CD4-positive, CD25-positive, alpha-beta regulatory T cell (primary cell): Measurements from ENCODE around the gene GPATCH2. TPM values are rescaled to one million over a fixed set of nuclear protein-coding genes. Genes with fewer than 3 reads are reported as not detected.

Experiments used
- ATAC-seq, 2 donors: fragments of 150-1000 bp; cut with Tn5 transposase; one replicate each; pipeline ENCODE4 v1.10.0; 2021; ENCODE audit warnings: low read depth in 2 of 2, moderate number of reproducible peaks in 2 of 2, moderate library complexity in 1 of 2
- DNase-seq, 3 donors: peaks; one replicate each; pipeline versions ENCODE4 v3.0.0 to v3.0.0-alpha.2; 2012 to 2022; ENCODE audit warnings: mixed read lengths in 1 of 3
- H3K27ac ChIP-seq: one replicate; pipeline ENCODE4 v1.7.0; 2013; ENCODE audit warnings: mild to moderate bottlenecking, low read length; ENCODE audit not compliant: insufficient read depth, poor library complexity, severe bottlenecking
- H3K27me3 ChIP-seq: one replicate; pipeline ENCODE4 v1.7.0; 2013; ENCODE audit warnings: low read length; ENCODE audit not compliant: control insufficient read depth, insufficient read depth
- H3K36me3 ChIP-seq: one replicate; pipeline ENCODE4 v1.7.0; 2013; ENCODE audit warnings: mild to moderate bottlenecking, low read length, moderate library complexity; ENCODE audit not compliant: control insufficient read depth, insufficient read depth
- H3K4me1 ChIP-seq: 2 replicates; pipeline ENCODE4 v1.7.0; 2013; ENCODE audit warnings: mild to moderate bottlenecking, low read length; ENCODE audit not compliant: insufficient read depth, control insufficient read depth, poor library complexity, severe bottlenecking
- H3K4me3 ChIP-seq: one replicate; pipeline ENCODE4 v1.7.0; 2013; ENCODE audit warnings: low read depth, mild to moderate bottlenecking, low read length, moderate library complexity
- H3K9me3 ChIP-seq, 2 experiments: 1 replicate in 1 of 2; 2 replicates in 1 of 2; pipeline ENCODE4 v1.7.0; 2013; ENCODE audit warnings: low read length in 2 of 2, mild to moderate bottlenecking in 1 of 2, moderate library complexity in 1 of 2; ENCODE audit not compliant: control insufficient read depth in 2 of 2
- H3K27ac Mint-ChIP-seq, 3 donors: one replicate each; pipeline ENCODE4 v1.8.0; 2020 to 2022; ENCODE audit warnings: mild to moderate bottlenecking in 3 of 3, mixed read lengths in 3 of 3, moderate library complexity in 2 of 3
- H3K27me3 Mint-ChIP-seq: one replicate; pipeline ENCODE4 v1.8.0; 2022; ENCODE audit warnings: mild to moderate bottlenecking, mixed read lengths
- H3K36me3 Mint-ChIP-seq: one replicate; pipeline ENCODE4 v1.8.0; 2020; ENCODE audit warnings: mixed read lengths
- H3K4me1 Mint-ChIP-seq, 4 donors: one replicate each; pipeline ENCODE4 v1.8.0; 2020 to 2022; ENCODE audit warnings: mixed read lengths in 4 of 4, mild to moderate bottlenecking in 1 of 4
- H3K4me3 Mint-ChIP-seq, 4 donors: one replicate each; pipeline ENCODE4 v1.8.0; 2020 to 2022; ENCODE audit warnings: mild to moderate bottlenecking in 4 of 4, mixed read lengths in 4 of 4, moderate library complexity in 3 of 4
- H3K9me3 Mint-ChIP-seq, 7 donors: one replicate each; pipeline ENCODE4 v1.8.0; 2020 to 2022; ENCODE audit warnings: mixed read lengths in 7 of 7, mild to moderate bottlenecking in 3 of 7, moderate library complexity in 2 of 7
- polyA plus RNA-seq, 4 donors: library from polyadenylated mRNA; unstranded; fragments of 300-500 nt; fragmentation: Illumina TruSeq; gene quantifications; one replicate each; pipeline ENCODE4 v1.2.3, GENCODE V29; 2021
- total RNA-seq: library from RNA; stranded (reverse); gene quantifications from one replicate; pipeline ENCODE4 v1.2.3, GENCODE V29; 2022

The GPATCH2 gene
- total and polyA plus RNA-seq, 5 donors from 2014 or later = 3.4 to 17.0 (median 4.4) TPM

DNA sequence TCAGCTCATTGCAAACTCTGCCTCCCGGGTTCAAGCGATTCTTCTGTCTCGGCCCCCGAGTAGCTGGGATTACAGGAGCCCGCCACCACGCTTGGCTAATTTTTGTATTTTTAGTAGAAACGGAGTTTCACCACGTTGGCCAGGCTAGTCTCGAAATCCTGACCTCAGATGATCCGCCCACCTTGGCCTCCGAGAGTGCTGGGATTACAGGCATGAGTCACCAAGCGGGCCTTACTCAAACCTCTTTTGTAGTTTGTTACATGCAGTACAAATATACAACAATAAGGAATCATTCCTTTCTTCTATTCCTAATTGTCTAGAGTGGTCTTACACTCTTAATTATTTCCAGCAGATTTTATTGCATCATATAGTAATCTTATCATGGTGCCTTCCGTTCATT is 16.9 kb upstream of the GPATCH2 start:
- Mint-ChIP-seq H3K4me3 (no peak overlapping the region), H3K36me3 (no peaks in the 10 kb centered on the region), H3K9me3 (no peaks in the 10 kb centered on the region), H3K27ac (peak overlapping the region in 1 of 3 donors; percentile 21), H3K27me3 (peaks cover 9% of the 10 kb centered on the region), H3K4me1 (no peaks in the 10 kb centered on the region)
- DNase-seq (no peak), ATAC-seq (no peak)
- Histone ChIP-seq H3K36me3 (no peaks in the 10 kb centered on the region), H3K4me3 (no peak overlapping the region), H3K9me3 (no peaks in the 10 kb centered on the region), H3K27me3 (peaks cover 2% of the 10 kb centered on the region), H3K27ac (no peak overlapping the region), H3K4me1 (no peaks in the 10 kb centered on the region)

DNA sequence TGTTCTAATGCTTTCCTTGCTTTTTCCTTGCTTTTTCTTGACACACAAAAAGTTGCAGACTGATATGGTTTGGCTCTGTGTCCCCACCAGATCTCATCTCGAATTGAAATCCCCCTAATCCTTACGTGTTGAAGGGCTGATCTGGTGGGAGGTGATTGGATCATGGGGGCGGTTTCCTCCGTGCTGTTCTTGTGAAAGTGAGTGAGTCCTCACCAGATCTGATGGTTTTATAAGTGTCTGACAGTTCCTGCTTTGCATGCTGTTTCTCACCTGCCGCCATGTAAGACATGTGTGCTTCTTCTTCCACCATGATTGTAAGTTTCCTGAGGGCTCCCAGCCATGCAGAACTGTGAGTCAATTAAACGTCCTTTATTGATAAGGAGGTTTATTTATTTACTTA is 11.6 kb upstream of the GPATCH2 start:
- Histone ChIP-seq H3K27ac (no peak overlapping the region), H3K4me1 (no peaks in the 10 kb centered on the region), H3K9me3 (no peaks in the 10 kb centered on the region), H3K27me3 (peaks cover 2% of the 10 kb centered on the region), H3K36me3 (no peaks in the 10 kb centered on the region), H3K4me3 (no peak overlapping the region)
- Mint-ChIP-seq H3K27ac (no peak overlapping the region), H3K4me3 (no peak overlapping the region), H3K9me3 (peaks cover 0 to 4% (median 0%) of the 10 kb centered on the region in 7 donors), H3K4me1 (no peaks in the 10 kb centered on the region), H3K36me3 (no peaks in the 10 kb centered on the region), H3K27me3 (peaks cover 36% of the 10 kb centered on the region)
- ATAC-seq (no peak), DNase-seq (no peak)

DNA sequence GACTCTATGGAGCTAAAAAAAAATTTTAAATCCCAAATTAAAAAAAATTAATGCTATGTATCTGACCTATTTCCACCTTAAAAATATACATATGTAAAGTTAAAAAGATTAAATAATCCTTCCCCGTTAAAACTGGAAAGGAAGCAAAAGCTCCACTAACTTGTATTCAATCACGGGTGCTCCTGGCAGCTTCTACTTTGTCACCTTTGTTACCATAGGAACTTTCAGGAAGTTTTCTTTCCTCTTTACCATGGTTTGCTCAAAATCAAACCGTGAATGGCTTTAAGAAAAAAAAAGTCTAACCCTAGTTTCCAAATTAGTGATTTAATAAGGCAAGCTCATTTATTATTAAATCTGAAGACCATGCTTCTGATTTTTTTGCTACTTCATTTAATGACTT is 3.5 kb downstream of the GPATCH2 start:
- H3K9me3 Mint-ChIP-seq = peaks cover 0 to 2% (median 0%) of the 10 kb centered on the region in 7 donors
- peaks cover 38 to 73% (median 55%) of the 10 kb centered on the region in 4 donors for H3K4me1 Mint-ChIP-seq
- H3K27ac ChIP-seq = no peak overlapping the region
- H3K27me3 Mint-ChIP-seq = peaks cover 8% of the 10 kb centered on the region
- ATAC-seq (no peak), DNase-seq (no peak)
- peaks cover 38% of the 10 kb centered on the region for H3K4me1 ChIP-seq
- no peaks in the 10 kb centered on the region for H3K36me3 Mint-ChIP-seq
- H3K27ac Mint-ChIP-seq = no peak overlapping the region
- H3K27me3 ChIP-seq = no peaks in the 10 kb centered on the region
- H3K4me3 Mint-ChIP-seq = no peak overlapping the region
- H3K36me3 ChIP-seq = no peaks in the 10 kb centered on the region
- peak overlapping the region; percentile 48 for H3K4me3 ChIP-seq
- H3K9me3 ChIP-seq = no peaks in the 10 kb centered on the region

DNA sequence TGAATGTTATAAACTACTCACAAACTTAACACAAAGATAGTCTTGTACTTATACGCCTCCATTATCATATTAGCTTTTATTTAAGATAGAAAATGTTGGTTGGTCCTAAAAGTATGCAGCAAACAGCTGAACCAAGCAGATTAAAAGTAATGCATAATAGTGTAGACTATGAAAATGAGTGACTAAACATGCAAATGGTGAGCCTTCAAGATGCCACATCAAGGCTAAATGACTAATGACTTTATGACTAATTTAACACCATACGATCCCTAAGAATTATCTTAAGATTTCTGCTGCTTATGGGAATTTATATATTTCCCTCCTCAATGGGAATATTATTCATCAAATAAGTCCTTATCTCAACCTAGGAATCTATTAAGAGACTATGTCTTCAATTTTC is 4.6 kb downstream of the GPATCH2 start:
- Histone ChIP-seq H3K27ac (no peak overlapping the region), H3K4me3 (no peak overlapping the region), H3K27me3 (no peaks in the 10 kb centered on the region), H3K36me3 (no peaks in the 10 kb centered on the region), H3K4me1 (peaks cover 35% of the 10 kb centered on the region), H3K9me3 (no peaks in the 10 kb centered on the region)
- DNase-seq (peak in 1 of 3 donors; percentile 15), ATAC-seq (peak in 1 of 2 donors; percentile 23)
- H3K4me1 Mint-ChIP-seq = peaks cover 45 to 80% (median 61%) of the 10 kb centered on the region in 4 donors
- H3K9me3 Mint-ChIP-seq = peaks cover 0 to 2% (median 0%) of the 10 kb centered on the region in 7 donors
- H3K27me3 Mint-ChIP-seq = peaks cover 8% of the 10 kb centered on the region
- peaks cover 4% of the 10 kb centered on the region for H3K36me3 Mint-ChIP-seq
- H3K27ac Mint-ChIP-seq = no peak overlapping the region
- no peak overlapping the region for H3K4me3 Mint-ChIP-seq

DNA sequence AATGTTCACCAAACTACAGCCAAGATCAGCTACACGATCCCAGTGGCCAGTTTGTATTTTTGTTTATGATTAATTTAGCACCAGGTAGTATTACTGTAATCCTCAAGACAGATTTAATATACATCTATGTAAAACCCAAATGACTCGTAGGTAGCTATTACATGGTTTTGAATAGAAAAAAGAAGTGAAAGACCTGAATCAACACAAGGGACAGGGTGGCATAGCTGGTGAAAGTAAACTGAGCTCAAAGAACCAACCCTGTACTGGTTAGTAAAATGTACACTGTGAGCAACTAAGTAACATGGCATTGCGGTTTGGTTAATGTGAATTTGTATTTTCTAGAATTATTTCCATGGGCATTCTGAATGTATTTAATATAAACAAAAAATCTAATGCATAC is 8.8 kb downstream of the GPATCH2 start:
- Mint-ChIP-seq H3K4me1 (peaks cover 42 to 59% (median 48%) of the 10 kb centered on the region in 4 donors), H3K36me3 (peaks cover 24% of the 10 kb centered on the region), H3K4me3 (no peak overlapping the region), H3K9me3 (peaks cover 0 to 2% (median 0%) of the 10 kb centered on the region in 7 donors), H3K27ac (peak overlapping the region in 1 of 3 donors; percentile 37), H3K27me3 (no peaks in the 10 kb centered on the region)
- H3K9me3 ChIP-seq = no peaks in the 10 kb centered on the region
- H3K27me3 ChIP-seq = no peaks in the 10 kb centered on the region
- ATAC-seq (no peak), DNase-seq (peak in 1 of 3 donors; percentile 1)
- H3K4me3 ChIP-seq = no peak overlapping the region
- H3K4me1 ChIP-seq = peaks cover 7% of the 10 kb centered on the region
- peaks cover 14% of the 10 kb centered on the region for H3K36me3 ChIP-seq
- no peak overlapping the region for H3K27ac ChIP-seq

DNA sequence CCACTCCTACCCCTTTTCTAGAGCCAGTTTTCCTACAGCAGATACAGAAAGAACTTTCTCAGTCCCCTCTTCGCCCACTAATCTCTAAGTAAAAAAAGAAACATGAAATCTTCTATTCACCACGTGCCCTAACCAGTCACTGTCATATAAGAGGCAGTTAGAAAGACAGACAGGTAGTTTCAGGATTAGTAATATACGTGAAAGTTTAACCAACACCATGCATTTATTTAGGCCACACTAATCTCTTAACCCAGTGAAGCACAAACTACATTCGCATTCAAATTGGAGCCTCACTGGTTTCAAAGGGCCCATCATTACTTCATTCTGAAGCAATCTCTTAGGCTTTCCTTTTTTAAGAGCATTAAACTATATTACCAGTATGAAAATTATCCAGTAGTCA is 10.1 kb downstream of the GPATCH2 start:
- H3K4me1 Mint-ChIP-seq = peaks cover 47 to 54% (median 50%) of the 10 kb centered on the region in 4 donors
- no peak for ATAC-seq

DNA sequence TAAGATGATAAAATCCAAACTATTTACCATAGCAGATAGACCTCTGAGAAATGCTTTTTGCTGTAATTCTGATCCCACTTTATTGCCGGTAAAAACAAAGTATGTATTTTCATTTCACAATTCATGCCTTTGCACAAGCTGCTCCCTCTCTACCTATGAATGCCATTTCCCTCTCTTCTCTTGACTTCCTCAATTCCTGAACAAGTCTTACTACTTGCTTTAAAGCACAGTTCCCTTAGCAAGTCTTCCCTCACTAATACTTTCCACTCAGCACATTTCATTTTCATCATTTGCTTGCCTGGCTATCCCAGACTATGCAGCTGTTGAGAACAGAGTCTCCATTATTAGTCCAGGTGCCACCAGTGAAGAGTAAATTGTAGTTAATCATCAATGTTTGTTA is 13.8 kb downstream of the GPATCH2 start:
- Mint-ChIP-seq H3K27me3 (no peaks in the 10 kb centered on the region), H3K4me3 (no peak overlapping the region), H3K27ac (no peak overlapping the region), H3K36me3 (peaks cover 28% of the 10 kb centered on the region), H3K4me1 (peaks cover 33 to 41% (median 37%) of the 10 kb centered on the region in 4 donors), H3K9me3 (peaks cover 0 to 2% (median 0%) of the 10 kb centered on the region in 7 donors)
- DNase-seq (no peak), ATAC-seq (no peak)
- Histone ChIP-seq H3K27me3 (no peaks in the 10 kb centered on the region), H3K9me3 (no peaks in the 10 kb centered on the region), H3K4me1 (peaks cover 6% of the 10 kb centered on the region), H3K27ac (no peak overlapping the region), H3K4me3 (no peak overlapping the region), H3K36me3 (peaks cover 14% of the 10 kb centered on the region)

More for the DNA sequence above, 10.1 kb downstream of the GPATCH2 start:
- H3K9me3 Mint-ChIP-seq = peaks cover 0 to 2% (median 0%) of the 10 kb centered on the region in 7 donors
- H3K4me1 ChIP-seq = peaks cover 6% of the 10 kb centered on the region
- no peaks in the 10 kb centered on the region for H3K27me3 Mint-ChIP-seq
- H3K4me3 ChIP-seq = no peak overlapping the region
- H3K27ac ChIP-seq = no peak overlapping the region
- H3K36me3 ChIP-seq = peaks cover 14% of the 10 kb centered on the region
- no peaks in the 10 kb centered on the region for H3K27me3 ChIP-seq
- peaks cover 28% of the 10 kb centered on the region for H3K36me3 Mint-ChIP-seq
- DNase-seq = peak in 1 of 3 donors; percentile 52
- H3K9me3 ChIP-seq = no peaks in the 10 kb centered on the region
- no peak overlapping the region for H3K4me3 Mint-ChIP-seq
- H3K27ac Mint-ChIP-seq = peak overlapping the region in 2 of 3 donors; percentile 14 to 68

DNA sequence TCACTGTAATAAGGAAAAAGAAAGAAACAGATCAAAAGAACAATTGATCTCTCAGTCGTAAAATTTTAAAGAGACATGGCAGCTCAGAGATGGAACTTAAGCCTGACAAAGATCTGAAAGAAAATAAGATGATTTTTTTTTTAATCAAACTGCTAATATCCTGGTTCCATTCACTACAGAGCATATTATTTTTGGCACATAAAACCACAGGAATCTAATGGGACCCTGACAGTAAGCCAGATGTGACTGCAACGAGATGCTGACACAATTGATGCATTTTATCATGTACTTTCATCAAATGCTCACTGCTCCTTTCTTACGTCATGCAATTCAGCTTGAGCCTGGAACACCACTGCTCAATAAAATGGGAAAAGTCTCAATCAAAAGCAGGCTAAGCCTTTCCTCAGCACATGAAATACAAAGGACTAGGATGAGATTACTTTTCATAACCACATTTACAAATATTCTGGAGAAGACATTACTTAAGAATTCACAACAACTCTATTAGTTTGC is 16.6 kb downstream of the GPATCH2 start:
- H3K27ac ChIP-seq = no peak overlapping the region
- ATAC-seq (no peak), DNase-seq (no peak)
- peaks cover 11 to 37% (median 22%) of the 10 kb centered on the region in 4 donors for H3K4me1 Mint-ChIP-seq
- no peak overlapping the region for H3K4me3 ChIP-seq
- H3K9me3 Mint-ChIP-seq = peaks cover 0 to 2% (median 0%) of the 10 kb centered on the region in 7 donors
- H3K4me3 Mint-ChIP-seq = no peak overlapping the region
- H3K4me1 ChIP-seq = no peaks in the 10 kb centered on the region
- H3K9me3 ChIP-seq = no peaks in the 10 kb centered on the region
- no peaks in the 10 kb centered on the region for H3K27me3 ChIP-seq
- peaks cover 14% of the 10 kb centered on the region for H3K36me3 ChIP-seq
- H3K27ac Mint-ChIP-seq = peak overlapping the region in 1 of 3 donors; percentile 21
- H3K36me3 Mint-ChIP-seq = peaks cover 26% of the 10 kb centered on the region
- no peaks in the 10 kb centered on the region for H3K27me3 Mint-ChIP-seq
